Vagina (tissue), 2 donors: ENCODE measurements around the gene CAMSAP1.
"Not testable (repeated sequence)": the region's sequence is repeated elsewhere in the genome, so short reads cannot be mapped to it uniquely, and the experiment has no call there.

Experiments used
- CTCF ChIP-seq, 3 experiments: fragments of 450-650 bp in 2 of 3; fragments of 200-600 bp in 1 of 3; sonication (generic) in 1 of 3; IDR thresholded peaks; one replicate each; pipeline ENCODE4 v1.5.1; 2017 to 2019; ENCODE audit warnings: antibody characterized with exemption in 3 of 3, mild to moderate bottlenecking in 2 of 3, moderate library complexity in 2 of 3
- POLR2AphosphoS5 ChIP-seq, 2 donors: sonication (generic); formaldehyde crosslinking; IDR thresholded peaks; one replicate each; pipeline ENCODE4 v1.9.0; 2017; ENCODE audit warnings: antibody characterized with exemption in 2 of 2, mild to moderate bottlenecking in 2 of 2, low read depth in 1 of 2; ENCODE audit not compliant: insufficient read depth in 1 of 2

GRCh38 chr9:135943604-135944003 lies 36.3 kb upstream of the CAMSAP1 start:
- TF ChIP-seq POLR2AphosphoS5 (IDR thresholded peaks at IDR 0.05; ENCODE audit: insufficient read depth in 1 of 2, low read depth in 1 of 2); CTCF (IDR thresholded peaks at IDR 0.05): not testable (repeated sequence)
